ENCODE data around the gene PATZ1.

PATZ1 gene

DNA sequence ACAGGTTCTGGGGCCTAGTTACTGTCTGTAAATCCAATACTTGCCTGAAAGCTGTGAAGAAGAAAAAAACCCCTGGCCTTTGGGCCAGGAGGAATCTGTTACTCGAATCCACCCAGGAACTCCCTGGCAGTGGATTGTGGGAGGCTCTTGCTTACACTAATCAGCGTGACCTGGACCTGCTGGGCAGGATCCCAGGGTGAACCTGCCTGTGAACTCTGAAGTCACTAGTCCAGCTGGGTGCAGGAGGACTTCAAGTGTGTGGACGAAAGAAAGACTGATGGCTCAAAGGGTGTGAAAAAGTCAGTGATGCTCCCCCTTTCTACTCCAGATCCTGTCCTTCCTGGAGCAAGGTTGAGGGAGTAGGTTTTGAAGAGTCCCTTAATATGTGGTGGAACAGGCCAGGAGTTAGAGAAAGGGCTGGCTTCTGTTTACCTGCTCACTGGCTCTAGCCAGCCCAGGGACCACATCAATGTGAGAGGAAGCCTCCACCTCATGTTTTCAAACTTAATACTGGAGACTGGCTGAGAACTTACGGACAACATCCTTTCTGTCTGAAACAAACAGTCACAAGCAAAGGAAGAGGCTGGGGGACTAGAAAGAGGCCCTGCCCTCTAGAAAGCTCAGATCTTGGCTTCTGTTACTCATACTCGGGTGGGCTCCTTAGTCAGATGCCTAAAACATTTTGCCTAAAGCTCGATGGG, 67.4 kb downstream of the PATZ1 start:
- Histone ChIP-seq H3K27ac (ENCODE audit: low read depth, low read length, severe bottlenecking) (no peak overlapping the region), H3K4me3 (ENCODE audit: extremely low read depth, insufficient read depth, low read length, poor library complexity, severe bottlenecking) (no peak overlapping the region), H3K9me3 (ENCODE audit: control insufficient read depth, low read length) (no peaks in the 10 kb centered on the region), H3K4me1 (ENCODE audit: control insufficient read depth, insufficient read depth, low read length, poor library complexity, severe bottlenecking) (no peaks in the 10 kb centered on the region), H3K36me3 (ENCODE audit: control insufficient read depth, insufficient read depth, low read length) (peaks cover 78% of the 10 kb centered on the region)
- WGBS, 2 experiments (ENCODE audit: insufficient coverage in 2 of 2) = 90 to 97% methylated on average over 4 to 5 of the region's 6 CpGs

DNA sequence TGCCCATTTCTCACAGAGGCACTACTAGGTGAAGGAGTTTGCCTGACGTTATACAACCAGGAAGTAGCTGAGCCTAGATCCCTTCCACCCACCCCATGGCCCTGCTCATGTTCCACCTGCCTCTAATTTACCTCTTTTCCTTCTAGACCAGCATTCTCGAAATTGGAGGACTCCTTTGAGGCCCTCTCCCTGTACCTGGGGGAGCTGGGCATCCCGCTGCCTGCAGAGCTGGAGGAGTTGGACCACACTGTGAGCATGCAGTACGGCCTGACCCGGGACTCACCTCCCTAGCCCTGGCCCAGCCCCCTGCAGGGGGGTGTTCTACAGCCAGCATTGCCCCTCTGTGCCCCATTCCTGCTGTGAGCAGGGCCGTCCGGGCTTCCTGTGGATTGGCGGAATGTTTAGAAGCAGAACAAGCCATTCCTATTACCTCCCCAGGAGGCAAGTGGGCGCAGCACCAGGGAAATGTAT, 68.0 kb downstream of the PATZ1 start:
- H3K27ac ChIP-seq (ENCODE audit: low read depth, low read length, severe bottlenecking) = no peak overlapping the region
- no peaks in the 10 kb centered on the region for H3K4me1 ChIP-seq (ENCODE audit: control insufficient read depth, insufficient read depth, low read length, poor library complexity, severe bottlenecking)
- H3K4me3 ChIP-seq (ENCODE audit: extremely low read depth, insufficient read depth, low read length, poor library complexity, severe bottlenecking) = no peak overlapping the region
- WGBS, 2 experiments (ENCODE audit: insufficient coverage in 2 of 2) = 90 to 97% methylated on average over 4 to 9 of the region's 9 CpGs
- peaks cover 81% of the 10 kb centered on the region for H3K36me3 ChIP-seq (ENCODE audit: control insufficient read depth, insufficient read depth, low read length)
- H3K9me3 ChIP-seq (ENCODE audit: control insufficient read depth, low read length) = no peaks in the 10 kb centered on the region

DNA sequence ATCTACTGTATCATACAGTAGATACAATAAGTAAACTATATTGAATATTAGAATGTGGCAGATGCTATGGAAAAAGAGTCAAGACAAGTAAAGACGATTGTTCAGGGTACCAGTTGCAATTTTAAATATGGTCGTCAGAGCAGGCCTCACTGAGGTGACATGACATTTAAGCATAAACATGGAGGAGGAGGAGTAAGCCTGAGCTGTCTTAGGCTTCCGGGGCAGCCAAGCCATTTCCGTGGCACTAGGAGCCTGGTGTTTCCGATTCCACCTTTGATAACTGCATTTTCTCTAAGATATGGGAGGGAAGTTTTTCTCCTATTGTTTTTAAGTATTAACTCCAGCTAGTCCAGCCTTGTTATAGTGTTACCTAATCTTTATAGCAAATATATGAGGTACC, 68.4 kb downstream of the PATZ1 start:
- H3K9me3 ChIP-seq (ENCODE audit: control insufficient read depth, low read length) = no peaks in the 10 kb centered on the region
- peaks cover 83% of the 10 kb centered on the region for H3K36me3 ChIP-seq (ENCODE audit: control insufficient read depth, insufficient read depth, low read length)

DNA sequence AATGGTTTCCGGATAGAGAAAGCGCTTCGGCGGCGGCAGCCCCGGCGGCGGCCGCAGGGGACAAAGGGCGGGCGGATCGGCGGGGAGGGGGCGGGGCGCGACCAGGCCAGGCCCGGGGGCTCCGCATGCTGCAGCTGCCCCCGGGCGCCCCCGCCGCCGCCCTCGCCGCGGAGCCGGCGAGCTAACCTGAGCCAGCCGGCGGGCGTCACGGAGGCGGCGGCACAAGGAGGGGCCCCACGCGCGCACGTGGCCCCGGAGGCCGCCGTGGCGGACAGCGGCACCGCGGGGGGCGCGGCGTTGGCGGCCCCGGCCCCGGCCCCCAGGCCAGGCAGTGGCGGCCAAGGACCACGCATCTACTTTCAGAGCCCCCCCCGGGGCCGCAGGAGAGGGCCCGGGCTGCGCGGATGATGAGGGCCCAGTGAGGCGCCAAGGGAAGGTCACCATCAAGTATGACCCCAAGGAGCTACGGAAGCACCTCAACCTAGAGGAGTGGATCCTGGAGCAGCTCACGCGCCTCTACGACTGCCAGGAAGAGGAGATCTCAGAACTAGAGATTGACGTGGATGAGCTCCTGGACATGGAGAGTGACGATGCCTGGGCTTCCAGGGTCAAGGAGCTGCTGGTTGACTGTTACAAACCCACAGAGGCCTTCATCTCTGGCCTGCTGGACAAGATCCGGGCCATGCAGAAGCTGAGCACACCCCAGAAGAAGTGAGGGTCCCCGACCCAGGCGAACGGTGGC, 69.5 kb downstream of the PATZ1 start:
- no peaks in the 10 kb centered on the region for H3K4me1 ChIP-seq (ENCODE audit: control insufficient read depth, insufficient read depth, low read length, poor library complexity, severe bottlenecking)
- no peak overlapping the region for H3K4me3 ChIP-seq (ENCODE audit: extremely low read depth, insufficient read depth, low read length, poor library complexity, severe bottlenecking)
- 97 to 98% methylated on average over 49 to 53 of the region's 69 CpGs for WGBS, 2 experiments (ENCODE audit: insufficient coverage in 2 of 2)
- peaks cover 82% of the 10 kb centered on the region for H3K36me3 ChIP-seq (ENCODE audit: control insufficient read depth, insufficient read depth, low read length)
- no peak overlapping the region for H3K27ac ChIP-seq (ENCODE audit: low read depth, low read length, severe bottlenecking)
- H3K9me3 ChIP-seq (ENCODE audit: control insufficient read depth, low read length) = no peaks in the 10 kb centered on the region

More for the DNA sequence above, 68.4 kb downstream of the PATZ1 start:
- H3K4me1 ChIP-seq (ENCODE audit: control insufficient read depth, insufficient read depth, low read length, poor library complexity, severe bottlenecking) = no peaks in the 10 kb centered on the region
- H3K4me3 ChIP-seq (ENCODE audit: extremely low read depth, insufficient read depth, low read length, poor library complexity, severe bottlenecking) = no peak overlapping the region
- WGBS, 2 experiments (ENCODE audit: insufficient coverage in 2 of 2) = 90 to 97% methylated on average over 3 to 4 of the region's 5 CpGs
- H3K27ac ChIP-seq (ENCODE audit: low read depth, low read length, severe bottlenecking) = no peak overlapping the region

Measured in mesodermal cell (in vitro differentiated cells).